Measurements from ENCODE around the gene GLI3.

GLI3 gene

DNA sequence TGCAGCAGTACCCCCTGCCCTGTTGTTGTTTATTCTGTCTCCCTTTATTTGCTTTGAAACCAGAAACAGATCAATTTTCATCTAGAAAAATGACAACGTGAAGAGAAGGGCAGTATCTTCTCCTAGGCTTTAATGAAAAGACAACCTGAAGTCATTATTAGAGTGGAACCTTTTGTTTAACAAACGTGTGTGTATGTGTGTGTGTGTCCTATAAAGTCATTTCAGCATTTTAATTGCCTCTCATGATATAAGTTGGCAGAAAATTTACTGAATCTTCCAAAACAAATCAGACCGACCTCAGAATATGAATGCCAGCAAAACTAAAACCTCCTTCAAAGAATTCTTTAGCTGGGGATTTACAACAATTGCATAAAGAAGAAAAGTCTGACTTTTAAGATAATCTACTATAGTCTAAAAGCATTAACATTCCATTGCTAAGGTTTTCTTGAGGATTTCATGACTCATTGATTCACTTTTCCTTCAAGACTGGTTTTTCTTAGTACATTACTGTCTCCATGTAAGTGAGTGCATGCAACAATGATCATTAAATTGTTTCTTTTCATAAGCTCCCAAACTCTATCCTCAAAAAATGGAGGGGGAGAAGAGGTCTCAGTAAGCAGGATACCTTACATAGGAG lies 3.2 kb downstream of the GLI3 start (continued):
- TF ChIP-seq PRDM1 (tag by site-specific recombination; IDR thresholded peaks at IDR 0.05) = peak; percentile 84

DNA sequence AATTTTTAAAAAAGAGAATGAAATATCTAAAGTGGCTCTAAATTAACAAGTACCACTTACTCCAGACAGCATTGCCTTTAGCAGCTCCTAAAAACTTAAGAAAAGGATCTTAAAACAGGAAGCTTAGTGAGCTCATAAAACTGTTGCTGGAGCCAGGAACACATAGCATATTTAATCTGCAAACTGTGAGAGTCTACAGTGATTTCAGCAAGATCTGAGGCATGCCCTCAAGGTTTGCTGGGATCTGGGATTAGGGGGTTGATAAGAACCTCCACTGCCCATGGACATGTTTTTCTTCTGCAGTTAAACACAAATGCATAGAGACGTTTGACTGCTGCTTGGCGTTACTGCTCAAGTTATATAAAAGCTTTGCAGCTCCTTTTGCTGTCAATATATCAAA lies 3.8 kb downstream of the GLI3 start:
- CTCF ChIA-PET = interaction anchor here (0.6 to 2.5 kb wide), 5 partner anchors 87 to 377 kb away, joined by 3 to 7 read pairs (median 5); no protein-coding TSS in a partner anchor
- no peaks in the 10 kb centered on the region for H3K9me3 ChIP-seq (ENCODE audit: control insufficient read depth, insufficient read depth, low read depth, low read length)
- H3K36me3 ChIP-seq (ENCODE audit: control insufficient read depth in 2 of 2, insufficient read depth in 1 of 2, low read length in 2 of 2) = no peaks in the 10 kb centered on the region
- POLR2A ChIA-PET = no interaction called here
- TF ChIP-seq IKZF3 (tag by site-specific recombination; IDR thresholded peaks at IDR 0.05) (peak; percentile 38; the same call in 1 of the 2 replicates), MYNN (tag by site-specific recombination; IDR thresholded peaks at IDR 0.05; ENCODE audit: borderline replicate concordance) (no peak), ZXDB (tag by site-specific recombination; IDR thresholded peaks at IDR 0.05) (0 out of 2 replicates have a peak, but pooled peaks have one; percentile 11), SCRT1 (tag by site-specific recombination; IDR thresholded peaks at IDR 0.05; ENCODE audit: borderline replicate concordance) (peak; percentile 36; the same call in 1 of the 2 replicates), SCRT2 (tag by site-specific recombination; IDR thresholded peaks at IDR 0.05) (peak; percentile 82), ZNF341 (tag by site-specific recombination; IDR thresholded peaks at IDR 0.05; ENCODE audit: low read depth) (no peak), ZNF707 (tag by site-specific recombination; IDR thresholded peaks at IDR 0.05) (no peak), GFI1B (tag by site-specific recombination; IDR thresholded peaks at IDR 0.05) (peak; percentile 93), FEZF1 (tag by site-specific recombination; IDR thresholded peaks at IDR 0.05) (peak; percentile 60), ZNF76 (tag by site-specific recombination; IDR thresholded peaks at IDR 0.05; ENCODE audit: borderline replicate concordance, low read depth) (no peak), OSR2 (tag by site-specific recombination; IDR thresholded peaks at IDR 0.05) (peak; percentile 69; the same call in 1 of the 2 replicates), YY1 (tag by site-specific recombination; IDR thresholded peaks at IDR 0.05) (no peak), MZF1 (tag by site-specific recombination; IDR thresholded peaks at IDR 0.05; ENCODE audit: borderline replicate concordance) (0 out of 2 replicates have a peak, but pooled peaks have one; percentile 38), ZNF629 (tag by site-specific recombination; IDR thresholded peaks at IDR 0.05) (0 out of 2 replicates have a peak, but pooled peaks have one; percentile 25), ZSCAN16 (tag by site-specific recombination; IDR thresholded peaks at IDR 0.05) (peak; percentile 51; the same call in 1 of the 2 replicates), SP7 (tag by site-specific recombination; IDR thresholded peaks at IDR 0.05) (peak; percentile 41; the same call in 1 of the 2 replicates), ZNF561 (tag by site-specific recombination; IDR thresholded peaks at IDR 0.05; ENCODE audit: borderline replicate concordance) (no peak), ZSCAN30 (tag by site-specific recombination; IDR thresholded peaks at IDR 0.05) (peak; percentile 78), TCF7L2 (IDR thresholded peaks at IDR 0.05; ENCODE audit: borderline replicate concordance, low read depth, low read length) (peak; percentile 92), ZNF366 (tag by site-specific recombination; conservative IDR thresholded peaks at IDR 0.05) (no peak), ZNF660 (tag by site-specific recombination; IDR thresholded peaks at IDR 0.05) (no peak), HOXC10 (CRISPR knock-in tag; IDR thresholded peaks at IDR 0.05) (no peak)
- TF ChIP-seq, protein P1, sequence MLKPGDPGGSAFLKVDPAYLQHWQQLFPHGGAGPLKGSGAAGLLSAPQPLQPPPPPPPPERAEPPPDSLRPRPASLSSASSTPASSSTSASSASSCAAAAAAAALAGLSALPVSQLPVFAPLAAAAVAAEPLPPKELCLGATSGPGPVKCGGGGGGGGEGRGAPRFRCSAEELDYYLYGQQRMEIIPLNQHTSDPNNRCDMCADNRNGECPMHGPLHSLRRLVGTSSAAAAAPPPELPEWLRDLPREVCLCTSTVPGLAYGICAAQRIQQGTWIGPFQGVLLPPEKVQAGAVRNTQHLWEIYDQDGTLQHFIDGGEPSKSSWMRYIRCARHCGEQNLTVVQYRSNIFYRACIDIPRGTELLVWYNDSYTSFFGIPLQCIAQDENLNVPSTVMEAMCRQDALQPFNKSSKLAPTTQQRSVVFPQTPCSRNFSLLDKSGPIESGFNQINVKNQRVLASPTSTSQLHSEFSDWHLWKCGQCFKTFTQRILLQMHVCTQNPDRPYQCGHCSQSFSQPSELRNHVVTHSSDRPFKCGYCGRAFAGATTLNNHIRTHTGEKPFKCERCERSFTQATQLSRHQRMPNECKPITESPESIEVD (tag by site-specific recombination; IDR thresholded peaks at IDR 0.05) = peak; percentile 72
- TF ChIP-seq, protein P2, sequence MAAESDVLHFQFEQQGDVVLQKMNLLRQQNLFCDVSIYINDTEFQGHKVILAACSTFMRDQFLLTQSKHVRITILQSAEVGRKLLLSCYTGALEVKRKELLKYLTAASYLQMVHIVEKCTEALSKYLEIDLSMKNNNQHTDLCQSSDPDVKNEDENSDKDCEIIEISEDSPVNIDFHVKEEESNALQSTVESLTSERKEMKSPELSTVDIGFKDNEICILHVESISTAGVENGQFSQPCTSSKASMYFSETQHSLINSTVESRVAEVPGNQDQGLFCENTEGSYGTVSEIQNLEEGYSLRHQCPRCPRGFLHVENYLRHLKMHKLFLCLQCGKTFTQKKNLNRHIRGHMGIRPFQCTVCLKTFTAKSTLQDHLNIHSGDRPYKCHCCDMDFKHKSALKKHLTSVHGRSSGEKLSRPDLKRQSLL (tag by site-specific recombination; IDR thresholded peaks at IDR 0.05) = peak; percentile 66; the same call in 1 of the 2 replicates
- TF ChIP-seq, protein P3, sequence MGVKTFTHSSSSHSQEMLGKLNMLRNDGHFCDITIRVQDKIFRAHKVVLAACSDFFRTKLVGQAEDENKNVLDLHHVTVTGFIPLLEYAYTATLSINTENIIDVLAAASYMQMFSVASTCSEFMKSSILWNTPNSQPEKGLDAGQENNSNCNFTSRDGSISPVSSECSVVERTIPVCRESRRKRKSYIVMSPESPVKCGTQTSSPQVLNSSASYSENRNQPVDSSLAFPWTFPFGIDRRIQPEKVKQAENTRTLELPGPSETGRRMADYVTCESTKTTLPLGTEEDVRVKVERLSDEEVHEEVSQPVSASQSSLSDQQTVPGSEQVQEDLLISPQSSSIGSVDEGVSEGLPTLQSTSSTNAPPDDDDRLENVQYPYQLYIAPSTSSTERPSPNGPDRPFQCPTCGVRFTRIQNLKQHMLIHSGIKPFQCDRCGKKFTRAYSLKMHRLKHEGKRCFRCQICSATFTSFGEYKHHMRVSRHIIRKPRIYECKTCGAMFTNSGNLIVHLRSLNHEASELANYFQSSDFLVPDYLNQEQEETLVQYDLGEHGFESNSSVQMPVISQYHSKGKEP (tag by site-specific recombination; IDR thresholded peaks at IDR 0.05) = peak; percentile 81
- H3K4me1 ChIP-seq (ENCODE audit: control insufficient read depth, insufficient read depth, low read length) = peaks cover 48% of the 10 kb centered on the region
- H3K27ac ChIP-seq (ENCODE audit: extremely low read depth, low read depth, low read length) = peak overlapping the region; percentile 54
- no peak overlapping the region for H3K4me3 ChIP-seq (ENCODE audit: low read depth, low read length)
